IMR-90 (cell line): Measurements from ENCODE around the gene RNF224. TPM values are rescaled to one million over a fixed set of nuclear protein-coding genes. Genes with fewer than 3 reads are reported as not detected.

Source experiments
- BHLHE40 ChIP-seq: fragments of 150-350 bp; IDR thresholded peaks from 2 replicates; pipeline ENCODE4 v1.6.1; 2016; ENCODE audit warnings: mild to moderate bottlenecking, low read depth, low read length
- CEBPB ChIP-seq: IDR thresholded peaks from 2 replicates; pipeline ENCODE4 v1.6.1; 2012; ENCODE audit warnings: low read depth, low read length, improper control_type of control experiment
- CHD1 ChIP-seq: IDR thresholded peaks from 2 replicates; pipeline ENCODE4 v1.6.1; 2012; ENCODE audit warnings: low read depth, low read length, improper control_type of control experiment
- MXI1 ChIP-seq: IDR thresholded peaks from 2 replicates; pipeline ENCODE4 v1.6.1; 2012; ENCODE audit warnings: low read depth, mild to moderate bottlenecking, low read length, moderate library complexity, borderline replicate concordance
- RAD21 ChIP-seq: IDR thresholded peaks from 2 replicates; pipeline ENCODE4 v1.6.1; 2012; ENCODE audit warnings: low read length, improper control_type of control experiment
- SMC3 ChIP-seq: fragments of 150-350 bp; IDR thresholded peaks from 2 replicates; pipeline ENCODE4 v1.6.1; 2016; ENCODE audit warnings: low read depth, mild to moderate bottlenecking, antibody characterized with exemption, low read length, moderate library complexity
- polyA plus RNA-seq, 3 experiments: library from polyadenylated mRNA; depleted of rRNA; stranded (reverse); fragments of >200 nt; gene quantifications; 2 replicates each; pipeline ENCODE4 v1.2.3, GENCODE V29; 2012; ENCODE audit warnings: low replicate concordance in 1 of 3
- total RNA-seq: library from RNA; depleted of rRNA; stranded (reverse); fragments of >200 nt; gene quantifications from 2 replicates; pipeline ENCODE4 v1.2.3, GENCODE V29; 2012

Gene RNF224
- total and polyA plus RNA-seq, 2 of the 4 experiments (the other 2 are of a cell fraction) = not detected

GRCh38 chr9:137240841-137241489, 13.7 kb downstream of the RNF224 start, which contains the start of gene TUBB4B (continued):
- TF ChIP-seq BHLHE40 (no peak), CEBPB (no peak), MXI1 (peak; percentile 71; the same call in 1 of the 2 replicates), RAD21 (no peak), CHD1 (peak; percentile 46; the same call in 1 of the 2 replicates), SMC3 (no peak)
